NCI-H510A (cell line): ENCODE data around the gene GPR137.
"Not testable (repeated sequence)": the region's sequence is repeated elsewhere in the genome, so short reads cannot be mapped to it uniquely, and the experiment has no call there.

ENCODE experiments used
- DNase-seq: peaks from one replicate; lab custom pipeline; 2025; lab: John Stamatoyannopoulos, UW

Gene GPR137, protein sequence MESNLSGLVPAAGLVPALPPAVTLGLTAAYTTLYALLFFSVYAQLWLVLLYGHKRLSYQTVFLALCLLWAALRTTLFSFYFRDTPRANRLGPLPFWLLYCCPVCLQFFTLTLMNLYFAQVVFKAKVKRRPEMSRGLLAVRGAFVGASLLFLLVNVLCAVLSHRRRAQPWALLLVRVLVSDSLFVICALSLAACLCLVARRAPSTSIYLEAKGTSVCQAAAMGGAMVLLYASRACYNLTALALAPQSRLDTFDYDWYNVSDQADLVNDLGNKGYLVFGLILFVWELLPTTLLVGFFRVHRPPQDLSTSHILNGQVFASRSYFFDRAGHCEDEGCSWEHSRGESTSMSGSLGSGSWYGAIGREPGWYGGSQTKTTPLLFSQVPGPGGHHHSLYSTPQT

DNA sequence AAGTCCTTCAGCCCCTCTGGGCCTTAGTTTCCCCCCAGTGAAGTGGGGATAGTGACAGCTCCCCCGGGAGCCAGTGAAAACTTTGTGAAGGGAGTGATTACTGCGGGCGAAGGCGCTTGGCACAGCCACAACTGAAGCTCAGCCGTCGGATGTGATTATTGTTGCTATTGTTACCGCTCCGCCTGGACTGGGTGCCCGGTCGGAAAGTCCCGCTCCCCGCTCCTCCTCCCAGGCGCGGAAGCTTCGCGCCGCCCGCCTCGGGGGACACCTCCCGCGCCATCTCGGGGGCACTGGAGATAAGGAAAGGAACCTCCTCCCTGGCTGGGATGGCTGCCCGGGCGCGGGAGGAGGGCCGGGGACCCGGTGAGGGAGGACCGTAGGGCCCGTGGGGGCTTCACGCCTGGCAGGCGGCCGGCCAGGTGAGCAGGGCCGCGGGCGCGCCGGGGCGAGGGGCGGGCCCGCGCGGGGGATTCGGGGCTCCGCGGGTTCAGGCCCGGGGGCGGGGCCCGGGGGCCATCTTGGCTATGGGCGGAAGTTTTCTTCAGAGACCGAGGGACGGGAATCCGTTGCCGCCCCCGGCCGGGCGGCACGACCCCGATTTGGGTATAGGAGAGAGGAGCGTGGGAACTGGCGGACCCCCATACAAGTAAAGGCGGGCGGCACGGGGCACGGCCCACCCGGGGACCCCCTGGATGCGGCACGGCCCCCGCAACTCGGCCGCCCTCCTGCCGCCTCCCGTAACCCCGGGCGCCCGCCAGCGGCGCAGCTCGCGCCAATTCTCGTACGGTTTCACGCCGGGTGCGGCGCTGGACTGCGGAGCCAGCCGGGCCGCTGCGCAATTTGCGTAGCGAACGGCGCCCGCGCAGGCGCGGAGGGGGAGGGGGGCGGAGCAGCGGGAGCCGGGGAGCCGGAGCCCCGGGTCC lies at the start of gene GPR137:
Gene GPR137 (plus strand): TSS at position 887 of the 923 bp plus-strand sequence. CDS start 677 bp downstream, outside the sequence.
- peak; percentile 67 for DNase-seq

DNA sequence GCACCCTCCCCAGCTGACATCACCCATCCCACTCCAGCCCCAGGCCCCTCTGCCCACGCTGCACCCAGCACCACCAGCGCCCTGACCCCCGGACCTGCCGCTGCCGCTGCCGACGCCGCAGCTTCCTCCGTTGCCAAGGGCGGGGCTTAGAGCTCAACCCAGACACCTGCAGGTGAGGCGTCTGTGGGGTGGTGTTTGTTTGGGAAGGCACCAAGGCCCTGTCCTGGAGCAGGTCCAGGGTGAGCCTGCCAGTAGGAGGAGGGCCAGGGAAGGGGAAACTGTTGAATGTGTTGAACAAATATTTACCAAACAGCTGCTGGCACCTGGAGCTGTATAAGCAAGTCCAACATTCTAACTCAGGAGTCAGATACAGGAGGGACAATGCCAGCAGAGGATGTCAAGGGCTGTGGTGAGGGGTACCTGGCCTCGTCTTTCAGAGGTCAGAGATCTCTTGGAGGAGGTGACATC lies 48.1 kb upstream of the GPR137 start:
- peak; percentile 90 for DNase-seq

DNA sequence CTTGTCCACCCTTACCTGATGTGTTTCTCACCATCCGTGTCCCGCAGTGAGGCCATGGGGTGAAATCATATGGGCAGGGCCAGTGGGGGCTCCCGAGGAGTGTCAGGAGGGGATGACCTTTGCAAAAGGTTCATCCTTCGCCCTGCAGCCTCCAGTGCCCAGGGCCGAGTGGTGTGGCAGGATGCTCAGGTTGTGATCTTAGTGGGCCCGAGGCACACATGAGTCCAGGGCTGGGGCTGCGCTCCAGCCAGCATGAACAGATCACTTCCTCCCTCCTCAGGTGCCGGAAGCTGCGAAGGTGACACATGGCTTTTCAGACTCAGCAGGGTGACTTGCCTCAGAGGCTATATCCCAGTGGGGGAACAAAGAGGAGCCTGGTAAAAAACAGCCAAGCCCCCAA lies 47.6 kb upstream of the GPR137 start:
- DNase-seq, result no peak

DNA sequence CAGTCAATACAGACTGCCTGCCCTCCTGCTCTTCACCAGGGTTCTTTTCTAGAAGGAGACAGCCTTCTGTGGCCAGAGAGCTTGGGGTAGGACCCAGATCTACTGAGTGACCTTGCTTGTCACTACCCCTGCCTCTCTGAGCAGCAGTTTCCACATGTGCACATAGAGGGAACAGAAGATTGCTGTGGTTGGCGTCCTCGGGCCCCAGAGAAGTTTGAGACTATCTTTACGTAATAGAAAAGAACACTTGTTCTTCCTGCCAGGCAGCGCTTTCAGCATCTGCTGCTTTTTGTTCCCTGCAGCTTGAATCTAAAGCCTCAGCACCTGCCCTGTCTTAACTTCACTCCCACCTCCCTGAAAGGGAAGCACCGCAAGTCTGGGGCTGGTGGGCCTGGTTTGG lies 46.6 kb upstream of the GPR137 start:
- no peak for DNase-seq

DNA sequence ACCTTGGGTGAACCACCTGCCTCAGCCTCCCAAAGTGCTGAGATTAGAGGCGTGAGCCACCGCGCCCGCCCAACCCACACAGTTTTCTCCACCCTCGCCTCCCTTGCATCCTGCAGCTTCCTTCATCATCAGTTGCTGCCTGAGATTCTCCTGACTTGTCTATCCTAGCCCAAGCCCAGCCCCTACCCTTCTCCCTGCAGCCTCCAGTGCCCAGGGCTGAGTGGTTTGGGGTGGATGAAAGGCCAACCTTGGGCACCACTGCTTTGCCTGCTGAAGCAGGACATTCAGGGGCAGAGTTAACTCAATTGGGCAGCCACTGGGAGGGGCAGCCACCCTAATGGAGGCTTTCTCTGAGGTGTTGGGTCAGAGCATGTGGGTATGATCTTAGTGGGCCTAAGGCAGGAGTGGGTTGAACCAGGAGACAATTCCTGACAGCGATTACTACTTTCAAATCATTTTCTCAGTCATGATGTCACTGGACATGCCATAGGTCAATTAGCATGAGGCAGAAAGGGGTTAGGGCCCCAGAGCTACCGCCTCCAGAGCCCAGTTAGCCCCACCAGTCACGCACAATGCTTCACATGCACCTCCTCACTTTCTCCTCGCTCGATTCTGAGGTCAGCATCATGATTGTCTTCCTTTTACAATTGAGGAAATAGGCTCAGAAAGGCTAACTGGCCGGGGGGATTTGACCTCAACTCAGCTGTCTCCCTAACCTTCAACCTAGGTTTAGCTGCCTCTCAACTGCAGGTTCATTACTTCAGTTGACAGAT lies 45.8 kb upstream of the GPR137 start:
- DNase-seq, result no peak

DNA sequence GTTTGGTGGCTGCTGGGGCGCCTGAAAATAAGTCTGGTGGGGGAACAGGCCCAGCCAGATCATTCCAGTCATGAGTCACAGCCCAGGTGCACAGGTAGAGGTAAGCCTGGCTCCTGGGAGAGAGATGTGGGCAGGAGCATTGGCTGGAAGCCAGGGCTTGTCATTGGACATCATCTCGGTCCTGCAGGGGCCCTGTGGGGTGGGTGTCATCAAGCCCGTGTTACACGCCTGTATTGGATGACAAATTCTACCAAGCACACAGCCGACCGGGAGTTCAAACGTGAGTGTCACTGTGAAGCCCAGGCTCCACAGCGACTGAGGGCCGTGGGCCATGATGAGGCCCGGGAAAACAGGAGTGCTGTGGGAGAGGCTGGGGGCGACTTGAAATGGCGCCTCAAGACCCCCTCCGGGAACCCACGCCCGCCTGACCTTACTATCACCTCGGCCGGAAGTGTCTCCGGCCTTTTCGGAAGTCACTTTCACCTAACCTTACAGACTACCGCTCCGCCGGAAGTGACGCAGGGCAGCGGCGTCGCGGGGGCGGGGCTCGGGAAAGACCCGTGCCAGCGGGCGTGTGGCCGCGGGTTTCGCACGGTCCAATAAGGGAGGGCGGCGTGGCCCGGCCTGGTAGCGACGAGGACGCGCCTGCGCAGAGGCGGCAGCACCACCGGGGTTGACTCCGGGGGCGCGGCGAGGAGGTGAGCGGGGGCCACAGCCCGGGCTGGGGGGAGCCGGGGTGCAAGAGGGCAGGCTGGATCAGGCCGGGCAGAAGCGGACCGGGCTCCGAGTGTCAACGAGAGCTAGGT lies 45.0 kb upstream of the GPR137 start, which contains the start of gene FKBP2:
Gene FKBP2 (plus strand): TSS at position 661 of the 806 bp plus-strand sequence. CDS start 1,293 bp downstream, outside the sequence.
- DNase-seq, result peak; percentile 95

DNA sequence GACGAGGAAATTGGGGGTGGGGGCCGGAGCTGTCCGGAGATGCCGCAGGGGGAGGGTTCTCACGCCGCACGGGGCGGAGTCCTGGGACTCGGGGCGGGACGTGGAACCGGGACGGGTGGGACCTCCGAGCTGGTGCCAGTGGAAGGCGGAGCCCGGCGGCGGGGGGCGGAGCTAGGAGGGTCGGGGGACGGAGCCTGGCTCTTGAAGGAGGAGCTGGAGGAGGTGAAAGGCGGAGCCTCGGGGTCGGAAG lies 44.5 kb upstream of the GPR137 start:
- peak; percentile 87 for DNase-seq

DNA sequence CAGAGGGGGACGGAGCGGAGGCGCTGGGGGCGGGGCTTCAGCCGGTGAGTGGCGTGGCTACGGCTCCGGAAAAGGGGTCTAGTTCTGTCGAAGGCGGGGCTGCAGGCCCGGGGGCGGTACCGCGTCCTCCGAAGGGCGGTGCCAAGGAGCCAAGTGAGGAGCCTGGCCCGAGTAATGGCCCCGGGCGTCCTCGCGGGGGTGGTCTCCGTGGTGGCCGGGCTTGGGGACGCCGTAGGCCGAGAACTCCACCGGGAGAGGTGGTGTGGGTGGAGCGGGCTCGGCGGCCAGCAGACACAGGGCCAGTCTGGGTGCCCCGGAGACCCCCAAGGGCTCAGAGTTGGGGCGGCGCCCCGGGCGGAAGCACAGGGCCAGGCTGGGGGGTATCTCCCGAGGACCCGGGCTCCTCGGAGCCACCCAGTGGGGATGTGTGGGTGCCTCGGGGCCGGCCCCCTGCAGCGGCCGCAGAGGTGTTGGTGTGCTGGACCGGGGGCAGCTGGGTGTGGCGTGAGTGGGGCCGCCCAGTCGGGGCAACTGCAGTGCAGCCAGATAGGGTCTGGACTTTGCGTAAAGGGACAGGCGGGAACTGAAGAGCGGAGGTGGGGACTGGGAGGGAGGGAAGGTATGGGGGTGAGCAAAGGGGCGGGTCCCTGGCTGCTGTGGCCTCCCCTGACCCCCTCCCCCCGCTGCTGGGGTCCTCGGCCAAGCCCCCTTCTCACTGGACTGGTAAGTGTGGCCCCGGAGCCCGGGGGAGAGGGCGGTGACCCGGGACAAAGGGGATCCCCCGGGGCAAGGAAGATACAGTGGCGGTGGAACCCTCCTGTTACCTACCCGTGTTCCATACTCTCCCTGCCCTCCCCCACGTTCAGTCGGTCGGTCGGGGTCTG lies 43.9 kb upstream of the GPR137 start:
- DNase-seq, result no peak

DNA sequence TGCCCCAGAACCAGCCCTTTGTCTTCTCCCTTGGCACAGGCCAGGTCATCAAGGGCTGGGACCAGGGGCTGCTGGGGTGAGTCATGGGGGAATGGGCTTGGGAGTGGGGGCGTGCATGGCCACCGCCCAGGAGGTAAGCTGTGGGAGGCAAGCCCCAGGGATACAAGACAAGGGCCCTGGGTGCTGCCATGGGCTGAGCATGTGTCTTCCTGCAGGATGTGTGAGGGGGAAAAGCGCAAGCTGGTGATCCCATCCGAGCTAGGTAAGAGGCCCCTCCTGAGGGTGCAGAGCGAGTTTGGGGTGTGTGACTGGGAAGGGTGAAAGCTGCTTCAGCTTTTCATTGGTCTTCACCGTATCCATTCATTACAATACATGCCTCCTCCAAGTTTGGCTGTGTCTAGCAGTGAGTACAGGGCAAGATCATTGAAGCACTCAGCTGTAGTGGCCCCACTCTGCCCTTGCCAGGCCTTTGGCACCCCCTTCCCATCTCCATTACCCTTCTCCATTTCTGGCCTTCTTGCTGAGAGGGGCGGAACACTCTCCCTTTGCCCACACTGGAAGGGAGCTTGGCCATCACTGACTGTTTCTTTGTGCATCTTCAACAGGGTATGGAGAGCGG lies 42.3 kb upstream of the GPR137 start:
- DNase-seq, result no peak

DNA sequence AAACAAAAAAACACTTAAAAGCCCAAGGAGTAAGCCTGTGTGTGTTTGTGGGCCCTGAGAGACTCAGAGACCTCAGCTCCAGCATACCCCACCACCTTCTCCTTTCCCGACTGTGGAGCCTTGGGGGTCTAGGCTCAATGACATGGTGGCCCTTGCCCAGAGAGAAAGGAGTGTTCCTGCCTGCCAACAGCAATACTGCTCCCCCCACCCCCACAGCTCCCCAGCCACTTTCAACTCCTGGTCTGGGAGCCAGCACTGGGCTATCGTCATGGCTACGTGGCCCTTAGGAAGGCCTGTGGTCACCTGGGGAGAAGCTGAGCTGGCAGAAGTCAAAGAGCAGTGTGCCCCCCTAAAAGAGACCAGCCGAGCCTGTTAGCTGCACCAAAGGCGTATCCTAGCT lies 41.5 kb upstream of the GPR137 start:
- DNase-seq, result no peak

DNA sequence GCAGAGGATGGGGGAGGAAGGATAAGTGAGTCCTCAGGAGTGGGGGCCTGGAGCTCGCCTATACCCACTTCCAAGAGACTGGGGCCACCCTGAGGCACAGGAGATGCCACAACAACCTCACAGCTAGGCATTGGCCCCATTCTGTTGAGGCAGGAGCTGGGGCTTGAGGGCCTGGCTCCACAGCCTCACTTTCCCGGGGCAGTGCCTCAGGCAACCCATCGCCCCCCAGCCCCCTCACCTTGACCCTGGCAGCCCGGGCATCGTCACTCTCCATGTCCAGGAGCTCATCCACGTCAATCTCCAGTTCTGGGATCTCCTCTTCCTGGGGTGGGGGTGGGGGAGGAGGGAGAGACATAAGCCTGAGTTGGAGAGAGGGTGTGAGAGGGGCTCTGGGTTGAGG lies 40.7 kb upstream of the GPR137 start:
- no peak for DNase-seq

DNA sequence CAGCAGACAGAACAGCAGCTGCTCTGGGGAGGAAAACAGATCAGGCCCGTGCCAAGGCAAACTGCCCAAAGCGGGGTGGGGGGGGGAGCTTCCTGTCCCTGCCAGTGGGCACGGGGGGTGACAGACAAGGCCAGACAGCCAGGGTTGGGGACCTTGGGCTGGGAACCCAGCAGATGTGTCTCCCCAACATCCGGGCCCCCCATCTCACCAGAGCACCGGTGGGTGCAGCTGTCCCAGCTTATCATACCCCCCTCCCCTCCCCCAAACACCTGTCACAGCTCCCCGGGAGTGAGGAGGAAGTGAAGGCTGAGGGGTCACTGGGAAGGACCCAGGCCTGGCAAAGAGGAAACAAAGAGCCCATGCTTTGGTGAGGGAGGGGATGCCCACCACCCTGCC lies 40.2 kb upstream of the GPR137 start:
- no peak for DNase-seq

DNA sequence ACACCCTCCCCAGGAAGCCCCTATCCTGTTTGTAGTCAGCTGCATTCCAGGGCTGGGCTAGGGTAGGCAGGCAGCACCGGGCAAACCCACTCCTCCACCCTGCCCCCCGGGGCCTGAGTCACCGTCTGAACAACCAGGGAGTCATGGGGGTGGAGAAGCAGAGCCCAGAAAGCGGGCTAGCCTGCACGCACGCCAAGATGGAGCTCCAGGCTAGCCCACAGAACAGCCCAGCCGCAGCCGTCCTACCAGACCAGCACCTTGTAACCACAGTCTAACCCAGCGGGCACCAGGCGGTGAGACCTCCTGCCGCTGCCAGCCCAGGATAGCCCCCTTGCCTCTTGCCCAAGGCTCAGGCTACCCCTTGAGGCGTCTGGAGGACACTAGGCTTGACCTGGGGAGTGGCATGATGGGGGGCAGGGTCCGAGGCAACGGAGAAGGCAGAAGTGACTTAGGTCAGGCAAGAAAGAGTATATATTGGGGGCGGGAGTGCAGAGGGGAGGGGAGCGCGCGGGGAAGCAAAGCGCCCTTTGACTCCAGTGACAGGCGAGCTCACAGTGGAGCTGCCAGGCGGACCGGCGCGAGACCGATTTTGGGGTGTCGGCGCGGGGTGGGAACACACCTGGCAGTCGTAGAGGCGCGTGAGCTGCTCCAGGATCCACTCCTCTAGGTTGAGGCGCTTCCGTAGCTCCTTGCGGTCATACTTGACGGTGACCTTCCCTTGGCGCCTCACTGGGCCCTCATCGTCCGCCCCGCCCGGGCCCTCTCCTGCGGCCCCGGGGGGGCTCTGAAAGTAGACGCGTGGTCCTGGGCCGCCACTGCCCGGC lies 39.6 kb upstream of the GPR137 start:
- DNase-seq, result no peak

DNA sequence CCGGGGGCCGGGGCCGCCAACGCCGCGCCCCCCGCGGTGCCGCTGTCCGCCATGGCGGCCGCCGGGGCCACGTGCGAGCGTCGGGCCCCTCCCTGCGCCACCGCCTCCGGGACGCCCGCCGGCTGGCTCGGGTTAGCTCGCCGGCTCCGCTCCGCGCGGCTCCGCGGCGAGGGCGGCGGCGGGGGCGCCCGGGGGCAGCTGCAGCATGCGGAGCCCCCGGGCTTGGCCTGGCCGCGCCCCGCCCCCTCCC lies 39.1 kb upstream of the GPR137 start:
- not testable (repeated sequence) for DNase-seq

DNA sequence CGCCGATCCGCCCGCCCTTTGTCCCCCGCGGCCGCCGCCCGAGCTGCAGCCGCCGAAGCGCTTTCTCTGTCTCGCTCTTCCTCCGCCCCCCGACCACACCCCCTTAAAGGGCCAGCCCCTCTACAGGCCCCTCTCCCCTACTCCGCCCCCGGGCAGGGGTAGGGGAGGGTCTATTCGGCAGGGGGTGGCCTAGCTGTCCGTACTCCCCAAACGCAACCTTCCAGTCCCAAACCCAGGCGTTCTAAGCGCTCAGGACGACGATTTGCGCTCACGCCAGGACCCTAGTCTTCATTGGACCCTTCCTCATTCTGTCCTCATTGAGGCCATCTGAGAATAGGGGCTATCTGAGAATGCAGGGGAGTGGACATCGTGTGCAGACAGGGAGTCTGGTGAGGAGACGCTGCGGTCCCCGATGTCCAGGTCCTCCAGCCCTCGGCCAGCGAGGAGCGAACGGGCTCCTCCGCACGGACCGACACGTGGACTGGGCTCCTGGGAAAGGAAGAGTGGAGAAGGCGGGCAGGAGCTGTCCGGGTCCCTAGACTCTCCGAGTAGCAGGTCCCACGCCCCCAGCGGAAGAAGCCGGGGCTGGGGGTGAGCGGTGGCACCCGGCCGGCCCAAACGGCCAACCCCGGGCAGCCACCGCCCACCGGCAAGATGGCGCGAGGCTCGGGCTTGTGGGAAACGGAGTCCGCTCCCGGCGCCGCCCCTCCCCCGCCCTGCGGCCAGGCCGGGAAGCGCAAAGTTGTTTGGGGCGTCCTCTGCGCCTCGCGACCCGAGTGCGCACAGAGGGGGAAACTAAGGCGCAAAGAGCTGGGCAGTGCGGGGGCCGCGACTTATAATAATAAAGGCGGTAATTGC lies 38.5 kb upstream of the GPR137 start, which contains the start of gene PPP1R14B:
Gene PPP1R14B (minus strand): TSS at position 73 of the 858 bp plus-strand sequence. CDS start 270 bp downstream, outside the sequence.
- peak; percentile 82 for DNase-seq

DNA sequence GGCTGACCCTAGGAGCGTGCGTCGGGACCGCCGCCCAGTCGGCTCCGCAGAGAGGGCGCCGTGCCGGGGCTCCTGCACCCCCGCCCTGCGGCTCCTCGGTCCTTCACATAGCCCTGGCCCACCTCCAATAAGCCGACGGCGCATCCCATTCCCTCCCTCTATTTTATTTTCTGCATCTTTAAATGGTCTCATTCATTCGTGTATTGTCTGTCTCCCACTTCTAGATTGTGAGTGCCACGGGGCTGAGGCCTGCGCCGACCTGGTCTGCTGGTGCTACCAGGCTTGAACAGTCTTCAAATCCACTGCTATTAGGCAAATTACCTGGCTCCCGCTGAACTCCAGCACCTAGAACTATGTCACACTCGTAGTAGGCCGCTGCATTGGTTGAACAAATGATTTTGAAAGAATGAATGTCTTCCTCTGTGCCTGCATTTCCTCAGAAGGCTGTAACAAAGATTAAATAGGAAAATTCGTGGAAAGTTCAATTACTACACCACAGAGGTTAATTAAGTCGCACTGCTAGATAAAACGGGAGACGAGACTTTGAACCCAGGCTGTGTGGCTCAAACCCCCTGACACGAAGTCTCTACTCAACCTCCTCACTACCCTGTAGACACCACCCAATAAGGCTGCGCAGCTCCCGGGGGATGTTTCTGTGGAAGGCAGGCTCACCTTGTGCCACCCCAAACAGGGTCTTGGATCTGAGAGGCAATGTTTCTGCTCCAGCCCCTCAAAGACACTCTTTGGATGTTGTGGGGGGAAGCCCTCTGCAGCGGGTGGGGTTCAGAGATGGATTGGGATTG lies 37.7 kb upstream of the GPR137 start:
- DNase-seq, result no peak

DNA sequence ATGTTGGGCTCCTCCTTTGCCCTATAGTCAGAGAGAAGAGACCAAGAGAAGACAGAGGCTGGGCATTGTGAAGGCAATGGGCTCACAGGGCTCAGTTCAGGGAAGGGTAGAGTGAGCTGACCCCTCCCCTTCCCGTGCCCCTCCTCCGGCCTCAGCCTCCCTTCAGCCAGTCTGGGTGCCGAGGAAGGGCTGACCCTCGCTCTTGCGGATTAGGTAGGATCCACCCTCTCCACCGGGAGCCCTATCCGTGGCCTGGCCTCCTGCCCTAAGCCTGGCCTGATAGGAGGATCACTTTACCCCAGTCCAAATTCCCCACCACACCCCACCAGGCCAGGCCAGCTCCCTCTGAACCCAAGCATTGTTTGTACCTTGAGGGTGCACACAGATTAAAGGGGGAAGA lies 37.1 kb upstream of the GPR137 start:
- DNase-seq, result no peak
